ENCODE measurements around the gene PHOSPHO2.

DNA sequence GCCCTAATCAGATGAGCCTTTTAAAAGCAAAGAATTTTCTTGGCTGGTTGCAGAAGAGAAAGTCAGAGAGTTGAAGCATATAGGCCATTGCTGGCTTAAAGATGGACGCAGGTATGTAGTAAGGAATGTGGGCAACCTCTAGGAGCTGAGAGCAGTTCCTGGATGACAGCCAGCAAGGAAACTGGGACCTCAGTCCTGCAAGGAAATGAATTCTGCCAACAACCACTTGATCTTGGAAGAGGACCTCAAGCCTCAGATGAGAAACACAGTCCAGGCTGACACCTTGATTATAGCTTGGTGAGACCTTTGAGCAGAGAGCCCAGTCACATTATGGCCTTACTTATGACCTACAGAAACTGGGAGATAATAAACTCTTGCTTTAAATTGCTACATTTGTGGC, 15.7 kb downstream of the PHOSPHO2 start:
- TF ChIP-seq, protein P1, sequence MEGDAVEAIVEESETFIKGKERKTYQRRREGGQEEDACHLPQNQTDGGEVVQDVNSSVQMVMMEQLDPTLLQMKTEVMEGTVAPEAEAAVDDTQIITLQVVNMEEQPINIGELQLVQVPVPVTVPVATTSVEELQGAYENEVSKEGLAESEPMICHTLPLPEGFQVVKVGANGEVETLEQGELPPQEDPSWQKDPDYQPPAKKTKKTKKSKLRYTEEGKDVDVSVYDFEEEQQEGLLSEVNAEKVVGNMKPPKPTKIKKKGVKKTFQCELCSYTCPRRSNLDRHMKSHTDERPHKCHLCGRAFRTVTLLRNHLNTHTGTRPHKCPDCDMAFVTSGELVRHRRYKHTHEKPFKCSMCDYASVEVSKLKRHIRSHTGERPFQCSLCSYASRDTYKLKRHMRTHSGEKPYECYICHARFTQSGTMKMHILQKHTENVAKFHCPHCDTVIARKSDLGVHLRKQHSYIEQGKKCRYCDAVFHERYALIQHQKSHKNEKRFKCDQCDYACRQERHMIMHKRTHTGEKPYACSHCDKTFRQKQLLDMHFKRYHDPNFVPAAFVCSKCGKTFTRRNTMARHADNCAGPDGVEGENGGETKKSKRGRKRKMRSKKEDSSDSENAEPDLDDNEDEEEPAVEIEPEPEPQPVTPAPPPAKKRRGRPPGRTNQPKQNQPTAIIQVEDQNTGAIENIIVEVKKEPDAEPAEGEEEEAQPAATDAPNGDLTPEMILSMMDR (IDR thresholded peaks at IDR 0.05), result no peak
- TF ChIP-seq POLR2A (IDR thresholded peaks at IDR 0.05), result no peak
